ENCODE measurements around the gene TMPRSS12.

DNA sequence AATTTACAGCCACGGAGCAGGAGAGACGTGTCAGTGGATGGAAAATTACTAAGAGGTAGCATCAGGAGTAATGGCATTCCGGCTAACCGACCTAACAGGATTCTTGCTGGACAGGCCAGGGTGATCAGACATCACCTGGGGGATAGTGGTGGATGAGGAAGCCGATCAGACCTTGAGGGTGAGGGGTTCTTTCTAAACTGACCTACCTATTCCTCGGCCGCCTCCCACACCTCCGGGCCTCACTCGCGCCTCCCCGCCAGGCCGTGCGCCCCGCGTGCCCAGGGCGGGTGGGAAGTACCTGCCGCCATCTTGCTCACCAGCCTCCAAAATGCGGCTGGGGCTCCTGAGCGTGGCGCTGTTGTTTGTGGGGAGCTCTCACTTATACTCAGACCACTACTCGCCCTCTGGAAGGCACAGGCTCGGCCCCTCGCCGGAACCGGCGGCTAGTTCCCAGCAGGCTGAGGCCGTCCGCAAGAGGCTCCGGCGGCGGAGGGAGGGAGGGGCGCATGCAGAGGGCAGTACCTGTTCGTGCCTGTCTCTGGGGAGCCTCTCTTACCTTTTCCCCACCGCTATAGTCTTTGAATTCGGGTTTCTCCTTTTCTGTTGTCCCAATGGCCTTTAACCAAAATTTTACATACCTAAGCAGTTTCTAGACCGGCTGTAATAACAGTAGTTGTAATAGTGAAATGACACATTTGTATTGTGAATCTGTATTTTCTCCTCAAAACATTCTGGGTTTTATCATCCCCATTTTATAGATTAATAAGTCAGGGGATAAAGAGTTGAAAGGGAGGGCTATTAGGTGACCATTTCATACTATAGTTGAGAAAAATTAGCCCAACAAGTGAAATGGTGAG is at the start of gene TMPRSS12:
- TF ChIP-seq, protein P1, sequence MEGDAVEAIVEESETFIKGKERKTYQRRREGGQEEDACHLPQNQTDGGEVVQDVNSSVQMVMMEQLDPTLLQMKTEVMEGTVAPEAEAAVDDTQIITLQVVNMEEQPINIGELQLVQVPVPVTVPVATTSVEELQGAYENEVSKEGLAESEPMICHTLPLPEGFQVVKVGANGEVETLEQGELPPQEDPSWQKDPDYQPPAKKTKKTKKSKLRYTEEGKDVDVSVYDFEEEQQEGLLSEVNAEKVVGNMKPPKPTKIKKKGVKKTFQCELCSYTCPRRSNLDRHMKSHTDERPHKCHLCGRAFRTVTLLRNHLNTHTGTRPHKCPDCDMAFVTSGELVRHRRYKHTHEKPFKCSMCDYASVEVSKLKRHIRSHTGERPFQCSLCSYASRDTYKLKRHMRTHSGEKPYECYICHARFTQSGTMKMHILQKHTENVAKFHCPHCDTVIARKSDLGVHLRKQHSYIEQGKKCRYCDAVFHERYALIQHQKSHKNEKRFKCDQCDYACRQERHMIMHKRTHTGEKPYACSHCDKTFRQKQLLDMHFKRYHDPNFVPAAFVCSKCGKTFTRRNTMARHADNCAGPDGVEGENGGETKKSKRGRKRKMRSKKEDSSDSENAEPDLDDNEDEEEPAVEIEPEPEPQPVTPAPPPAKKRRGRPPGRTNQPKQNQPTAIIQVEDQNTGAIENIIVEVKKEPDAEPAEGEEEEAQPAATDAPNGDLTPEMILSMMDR (IDR thresholded peaks at IDR 0.05), result no peak
- TF ChIP-seq POLR2A (IDR thresholded peaks at IDR 0.05), result no peak
- TF ChIP-seq POLR2AphosphoS5 (IDR thresholded peaks at IDR 0.05), result no peak
- no peak for TF ChIP-seq EP300 (IDR thresholded peaks at IDR 0.05)
